8988T (cell line): Measurements from ENCODE around the gene RELB.

Experiments
- DNase-seq: peaks from one replicate; pipeline ENCODE4 v3.0.0; 2011

The RELB gene

GRCh38 chr19:45061965-45062364, 60.7 kb downstream of the RELB start:
- no peak for DNase-seq

GRCh38 chr19:45063851-45064801, 62.9 kb downstream of the RELB start:
- DNase-seq: no peak

GRCh38 chr19:45066921-45067661, 65.8 kb downstream of the RELB start:
- no peak for DNase-seq

- DNase-seq: no peak
Measured at GRCh38 chr19:45068041-45068440, 66.8 kb downstream of the RELB start.

- no peak for DNase-seq
Measured at GRCh38 chr19:45069056-45069455, 67.8 kb downstream of the RELB start.

GRCh38 chr19:45070214-45070613, 69.0 kb downstream of the RELB start:
- no peak for DNase-seq

GRCh38 chr19:45070861-45071544, 69.7 kb downstream of the RELB start:
- no peak for DNase-seq

GRCh38 chr19:45071545-45071938, 70.3 kb downstream of the RELB start:
- no peak for DNase-seq

GRCh38 chr19:45071969-45072790, 70.9 kb downstream of the RELB start:
- no peak for DNase-seq

GRCh38 chr19:45074744-45075300, 73.6 kb downstream of the RELB start:
- DNase-seq: no peak

GRCh38 chr19:45075301-45076028, 74.2 kb downstream of the RELB start:
- peak; percentile 79 for DNase-seq

- peak; percentile 82 for DNase-seq
Measured at GRCh38 chr19:45076029-45076850, 75.0 kb downstream of the RELB start, which contains the start of gene ZNF296. Gene ZNF296 (minus strand): TSS chr19:45076478. CDS start chr19:45076373, 105 bp downstream.

GRCh38 chr19:45076851-45077730, 75.8 kb downstream of the RELB start:
- DNase-seq: no peak

- DNase-seq: no peak
Measured at GRCh38 chr19:45078390-45079062, 77.3 kb downstream of the RELB start.

- DNase-seq: peak; percentile 61
Measured at GRCh38 chr19:45079063-45079910, 78.0 kb downstream of the RELB start, which contains the start of gene GEMIN7. Gene GEMIN7 (plus strand): TSS chr19:45079260. CDS start chr19:45090115, 10,855 bp downstream.

GRCh38 chr19:45079911-45080370, 78.7 kb downstream of the RELB start:
- no peak for DNase-seq

- no peak for DNase-seq
Measured at GRCh38 chr19:45082170-45082569, 80.9 kb downstream of the RELB start.
